ENCODE data around the gene FAM47E. TPM values are rescaled to one million over a fixed set of nuclear protein-coding genes. Genes with fewer than 3 reads are reported as not detected.
"Not testable (repeated sequence)": the region's sequence is repeated elsewhere in the genome, so short reads cannot be mapped to it uniquely, and the experiment has no call there.

Gene FAM47E
- total RNA-seq, 1 donor from 2014 or later: 0.92 TPM

GRCh38 chr4:76278583-76278982, 27.1 kb downstream of the FAM47E start:
- H3K36me3 Mint-ChIP-seq (ENCODE audit: low read depth): no peaks in the 10 kb centered on the region
- no peaks in the 10 kb centered on the region for H3K27me3 Mint-ChIP-seq (ENCODE audit: low read depth)
- H3K27ac Mint-ChIP-seq (ENCODE audit: unreplicated experiment): no peak overlapping the region
- DNase-seq (ENCODE audit: low spot score): no peak
- no peak for TF ChIP-seq CTCF (IDR thresholded peaks at IDR 0.05)
- no peaks in the 10 kb centered on the region for H3K9me3 Mint-ChIP-seq (ENCODE audit: low read depth)
- H3K4me3 Mint-ChIP-seq (ENCODE audit: unreplicated experiment): no peak overlapping the region
- no peaks in the 10 kb centered on the region for H3K4me1 Mint-ChIP-seq (ENCODE audit: low read depth)

- H3K36me3 Mint-ChIP-seq (ENCODE audit: low read depth): no peaks in the 10 kb centered on the region
- TF ChIP-seq CTCF (IDR thresholded peaks at IDR 0.05): no peak
- no peak overlapping the region for H3K27ac Mint-ChIP-seq (ENCODE audit: unreplicated experiment)
- no peak overlapping the region for H3K4me3 Mint-ChIP-seq (ENCODE audit: unreplicated experiment)
- H3K9me3 Mint-ChIP-seq (ENCODE audit: low read depth): no peaks in the 10 kb centered on the region
- no peaks in the 10 kb centered on the region for H3K27me3 Mint-ChIP-seq (ENCODE audit: low read depth)
- DNase-seq (ENCODE audit: low spot score): no peak
- no peaks in the 10 kb centered on the region for H3K4me1 Mint-ChIP-seq (ENCODE audit: low read depth)
Observed at GRCh38 chr4:76279462-76279861, 27.9 kb downstream of the FAM47E start.

GRCh38 chr4:76280488-76281441, 29.2 kb downstream of the FAM47E start:
- no peak overlapping the region for H3K27ac Mint-ChIP-seq (ENCODE audit: unreplicated experiment)
- no peak for DNase-seq (ENCODE audit: low spot score)
- TF ChIP-seq CTCF (IDR thresholded peaks at IDR 0.05): no peak

GRCh38 chr4:76281594-76281993, 30.1 kb downstream of the FAM47E start:
- not testable (repeated sequence) for H3K4me1 Mint-ChIP-seq (ENCODE audit: low read depth); H3K36me3 Mint-ChIP-seq (ENCODE audit: low read depth); DNase-seq (ENCODE audit: low spot score); H3K4me3 Mint-ChIP-seq (ENCODE audit: unreplicated experiment); H3K27ac Mint-ChIP-seq (ENCODE audit: unreplicated experiment); H3K27me3 Mint-ChIP-seq (ENCODE audit: low read depth)
- peaks cover 10% of the 10 kb centered on the region for H3K9me3 Mint-ChIP-seq (ENCODE audit: low read depth)

More at GRCh38 chr4:76280488-76281441, 29.2 kb downstream of the FAM47E start:
- Mint-ChIP-seq H3K4me1 (ENCODE audit: low read depth) (no peaks in the 10 kb centered on the region), H3K27me3 (ENCODE audit: low read depth) (no peaks in the 10 kb centered on the region), H3K4me3 (ENCODE audit: unreplicated experiment) (no peak overlapping the region), H3K36me3 (ENCODE audit: low read depth) (no peaks in the 10 kb centered on the region), H3K9me3 (ENCODE audit: low read depth) (peaks cover 2% of the 10 kb centered on the region)

GRCh38 chr4:76282941-76283689, 31.6 kb downstream of the FAM47E start:
- Mint-ChIP-seq H3K27ac (ENCODE audit: unreplicated experiment) (no peak overlapping the region), H3K27me3 (ENCODE audit: low read depth) (peaks cover 5% of the 10 kb centered on the region), H3K36me3 (ENCODE audit: low read depth) (peaks cover 10% of the 10 kb centered on the region), H3K4me3 (ENCODE audit: unreplicated experiment) (no peak overlapping the region), H3K9me3 (ENCODE audit: low read depth) (peaks cover 24% of the 10 kb centered on the region), H3K4me1 (ENCODE audit: low read depth) (no peaks in the 10 kb centered on the region)
- TF ChIP-seq CTCF (IDR thresholded peaks at IDR 0.05): no peak
- DNase-seq (ENCODE audit: low spot score): no peak

All from chondrocyte (in vitro differentiated cells).